Peyer's patch (tissue), 4 donors: ENCODE results near the gene ADGB. TPM values are rescaled to one million over a fixed set of nuclear protein-coding genes. Genes with fewer than 3 reads are reported as not detected.

Experiments
- DNase-seq, 3 donors: peaks; one replicate each; pipeline ENCODE4 v3.0.0-alpha.2; 2017 to 2019
- H3K27ac ChIP-seq, 4 donors: fragments of 200-600 bp; sonication (generic); one replicate each; pipeline ENCODE4 v1.5.1; 2016 to 2019
- H3K27me3 ChIP-seq, 2 donors: fragments of 200-600 bp; sonication (generic); one replicate each; pipeline ENCODE4 v1.5.1; 2019
- H3K36me3 ChIP-seq, 3 donors: fragments of 200-600 bp; sonication (generic); one replicate each; pipeline ENCODE4 v1.5.1; 2016 to 2019
- H3K4me1 ChIP-seq, 4 donors: fragments of 200-600 bp; sonication (generic); one replicate each; pipeline ENCODE4 v1.5.1; 2016 to 2019
- H3K4me3 ChIP-seq, 4 donors: fragments of 200-600 bp; sonication (generic); 1 replicate in 3 of 4; 2 replicates in 1 of 4; pipeline ENCODE4 v1.5.1; 2016 to 2019; ENCODE audit warnings: mild to moderate bottlenecking in 1 of 4
- H3K9me3 ChIP-seq, 4 donors: fragments of 200-600 bp; sonication (generic); one replicate each; pipeline ENCODE4 v1.5.1; 2016 to 2019; ENCODE audit warnings: mild to moderate bottlenecking in 1 of 4
- CTCF ChIP-seq, 6 experiments: fragments of 450-650 bp in 4 of 6; fragments of 200-600 bp in 2 of 6; sonication (generic) in 1 of 6; IDR thresholded peaks; one replicate each; pipeline ENCODE4 v1.5.1; 2017 to 2019; ENCODE audit warnings: antibody characterized with exemption in 6 of 6, mild to moderate bottlenecking in 3 of 6, moderate library complexity in 1 of 6
- POLR2A ChIP-seq, 2 donors: fragments of 450-650 bp; IDR thresholded peaks; one replicate each; pipeline ENCODE4 v1.5.1; 2017; ENCODE audit warnings: antibody characterized with exemption in 2 of 2, mild to moderate bottlenecking in 2 of 2, moderate library complexity in 2 of 2
- total RNA-seq, 4 donors: library from RNA; depleted of rRNA; stranded (reverse); fragments of >200 nt; gene quantifications; one replicate each; pipeline ENCODE4 v1.1.0, GENCODE V29; 2016

The ADGB gene
- total RNA-seq, 4 donors from 2014 or later = not detected

GRCh38 chr6:146855889-146856288, 257.1 kb downstream of the ADGB start:
- H3K9me3 ChIP-seq = no peaks in the 10 kb centered on the region
- H3K4me3 ChIP-seq = no peak overlapping the region
- no peak for DNase-seq
- H3K27me3 ChIP-seq = no peaks in the 10 kb centered on the region
- TF ChIP-seq POLR2A (IDR thresholded peaks at IDR 0.05) (no peak), CTCF (IDR thresholded peaks at IDR 0.05) (no peak)
- H3K4me1 ChIP-seq = peaks cover 0 to 5% (median 0%) of the 10 kb centered on the region in 4 donors
- H3K27ac ChIP-seq = no peak overlapping the region
- H3K36me3 ChIP-seq = no peaks in the 10 kb centered on the region

GRCh38 chr6:146856296-146856695, 257.5 kb downstream of the ADGB start:
- Histone ChIP-seq H3K4me3 (no peak overlapping the region), H3K4me1 (peaks cover 0 to 5% (median 0%) of the 10 kb centered on the region in 4 donors), H3K27ac (no peak overlapping the region), H3K36me3 (no peaks in the 10 kb centered on the region), H3K27me3 (no peaks in the 10 kb centered on the region), H3K9me3 (no peaks in the 10 kb centered on the region)
- TF ChIP-seq CTCF (IDR thresholded peaks at IDR 0.05) (no peak), POLR2A (IDR thresholded peaks at IDR 0.05) (no peak)
- DNase-seq = no peak

GRCh38 chr6:146857180-146857979, 258.6 kb downstream of the ADGB start:
- peaks cover 0 to 5% (median 0%) of the 10 kb centered on the region in 4 donors for H3K4me1 ChIP-seq
- no peaks in the 10 kb centered on the region for H3K9me3 ChIP-seq
- DNase-seq = peak; percentile 55 to 89 (median 82)
- no peaks in the 10 kb centered on the region for H3K36me3 ChIP-seq
- H3K27ac ChIP-seq = peak overlapping the region in 3 of 4 donors; percentile 23 to 57 (median 48)
- peak; percentile 81 to 99 (median 96) for TF ChIP-seq CTCF (IDR thresholded peaks at IDR 0.05)
- TF ChIP-seq POLR2A (IDR thresholded peaks at IDR 0.05) = no peak
- peak overlapping the region; percentile 6 to 32 (median 21) for H3K4me3 ChIP-seq
- no peaks in the 10 kb centered on the region for H3K27me3 ChIP-seq

- TF ChIP-seq CTCF (IDR thresholded peaks at IDR 0.05) = no peak
- no peak for TF ChIP-seq POLR2A (IDR thresholded peaks at IDR 0.05)
- no peaks in the 10 kb centered on the region for H3K36me3 ChIP-seq
- no peaks in the 10 kb centered on the region for H3K9me3 ChIP-seq
- no peak for DNase-seq
- H3K27me3 ChIP-seq = no peaks in the 10 kb centered on the region
- peak overlapping the region in 3 of 4 donors; percentile 23 to 57 (median 48) for H3K27ac ChIP-seq
- peaks cover 0 to 5% (median 0%) of the 10 kb centered on the region in 4 donors for H3K4me1 ChIP-seq
- peak overlapping the region in 3 of 4 donors; percentile 6 to 32 (median 25) for H3K4me3 ChIP-seq
Observed at GRCh38 chr6:146857980-146858347, 259.2 kb downstream of the ADGB start.

- peaks cover 0 to 5% (median 0%) of the 10 kb centered on the region in 4 donors for H3K4me1 ChIP-seq
- H3K4me3 ChIP-seq = no peak overlapping the region
- DNase-seq = no peak
- no peaks in the 10 kb centered on the region for H3K27me3 ChIP-seq
- H3K27ac ChIP-seq = no peak overlapping the region
- TF ChIP-seq POLR2A (IDR thresholded peaks at IDR 0.05) (no peak), CTCF (IDR thresholded peaks at IDR 0.05) (no peak)
- no peaks in the 10 kb centered on the region for H3K36me3 ChIP-seq
- H3K9me3 ChIP-seq = no peaks in the 10 kb centered on the region
Observed at GRCh38 chr6:146859206-146859605, 260.4 kb downstream of the ADGB start.
